Measurements from ENCODE around the gene EOMES. TPM values are rescaled to one million over a fixed set of nuclear protein-coding genes. Genes with fewer than 3 reads are reported as not detected.
"Not testable (repeated sequence)": the region's sequence is repeated elsewhere in the genome, so short reads cannot be mapped to it uniquely, and the experiment has no call there.

The EOMES gene
- 0.20 and 0.25 TPM in 2 replicates for total RNA-seq (2014; rRNA removed; shearing (Covaris generic))

DNA sequence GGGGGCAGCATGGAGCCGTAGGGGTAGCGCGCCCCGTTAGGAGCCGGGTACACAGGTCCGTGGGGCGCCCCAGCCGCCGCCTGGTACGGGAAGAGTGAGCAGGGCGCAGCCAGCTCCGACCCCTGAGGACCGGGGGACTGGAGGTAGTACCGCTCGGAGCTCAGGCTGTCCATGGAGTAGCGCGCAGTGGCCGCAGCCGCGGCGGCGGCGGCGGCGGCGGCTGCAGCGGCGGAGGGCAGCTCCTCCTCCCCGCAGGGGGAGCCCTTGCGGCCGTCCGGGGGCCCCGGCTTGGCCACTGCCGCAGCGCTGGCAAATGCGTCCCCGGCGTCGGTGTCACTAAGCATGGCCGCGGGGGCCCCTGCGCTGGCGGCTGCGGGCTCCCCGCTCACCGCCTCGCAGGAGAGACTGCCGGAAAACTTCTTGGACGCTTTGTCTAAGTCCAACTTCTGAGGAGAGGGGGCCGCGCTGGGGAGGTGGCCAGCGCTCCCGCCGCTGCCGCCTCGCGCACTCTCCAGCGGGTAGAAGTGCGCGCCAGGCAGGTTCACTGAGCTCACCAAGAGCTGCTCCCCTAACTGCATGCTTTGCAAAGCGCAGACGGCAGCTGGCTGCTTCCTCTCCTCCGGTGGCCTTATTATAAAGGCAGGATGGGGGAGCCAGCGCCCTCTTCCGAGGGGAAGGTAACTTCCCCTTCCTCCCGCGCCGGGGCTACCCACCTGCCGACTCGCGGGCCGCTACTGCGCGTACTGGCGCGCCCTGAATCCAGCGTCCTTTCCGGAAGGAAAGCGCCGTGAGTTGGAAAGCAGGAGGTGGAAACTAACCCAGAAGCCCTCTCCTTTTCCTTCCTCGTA is at the start of gene EOMES:
Gene EOMES (minus strand): TSS at position 607 of the 848 bp plus-strand sequence. CDS start 29 bp downstream, at position 578.
- DNase-seq (ENCODE audit: low spot score): peak; percentile 79
- in situ Hi-C loops (cut with HindIII; ENCODE audit: low sequenced_read_pairs): no loop called here

DNA sequence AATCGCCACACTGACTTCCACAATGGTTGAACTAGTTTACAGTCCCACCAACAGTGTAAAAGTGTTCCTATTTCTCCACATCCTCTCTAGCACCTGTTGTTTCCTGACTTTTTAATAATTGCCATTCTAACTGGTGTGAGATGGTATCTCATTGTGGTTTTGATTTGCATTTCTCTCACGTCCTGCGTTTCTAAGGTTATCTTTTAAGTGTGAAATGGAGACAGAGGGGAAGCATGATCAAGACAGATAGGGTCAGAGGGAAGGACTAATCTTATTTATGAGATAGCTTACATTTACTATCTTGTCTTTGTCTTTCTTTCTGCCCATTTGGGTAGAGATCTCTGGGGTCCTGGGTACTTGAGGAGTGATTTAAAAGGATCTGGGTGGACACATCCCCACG is 48.3 kb upstream of the EOMES start:
- in situ Hi-C loops (cut with HindIII; ENCODE audit: low sequenced_read_pairs); DNase-seq (ENCODE audit: low spot score): not testable (repeated sequence)

DNA sequence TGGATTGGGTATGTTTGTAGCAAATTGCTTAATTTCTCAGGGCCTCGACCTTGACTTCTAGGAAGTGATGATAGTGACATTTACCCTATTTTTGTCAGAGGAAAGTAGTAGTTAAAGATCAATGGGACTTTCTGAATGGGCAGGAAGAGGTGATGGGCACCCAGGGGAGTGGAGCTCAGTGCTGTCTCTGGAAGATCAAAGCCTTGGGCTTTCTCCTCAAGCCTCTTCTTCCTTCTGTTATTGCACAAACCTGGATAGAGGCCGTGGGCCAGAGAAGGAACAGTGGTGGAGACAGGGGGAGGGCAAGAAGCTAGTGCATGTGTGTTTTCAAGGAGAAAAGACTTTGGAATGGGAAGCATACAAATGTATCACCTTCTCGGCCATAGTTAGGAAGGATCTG is 44.9 kb upstream of the EOMES start:
- DNase-seq (ENCODE audit: low spot score): no peak
- in situ Hi-C loops (cut with HindIII; ENCODE audit: low sequenced_read_pairs): no loop called here

DNA sequence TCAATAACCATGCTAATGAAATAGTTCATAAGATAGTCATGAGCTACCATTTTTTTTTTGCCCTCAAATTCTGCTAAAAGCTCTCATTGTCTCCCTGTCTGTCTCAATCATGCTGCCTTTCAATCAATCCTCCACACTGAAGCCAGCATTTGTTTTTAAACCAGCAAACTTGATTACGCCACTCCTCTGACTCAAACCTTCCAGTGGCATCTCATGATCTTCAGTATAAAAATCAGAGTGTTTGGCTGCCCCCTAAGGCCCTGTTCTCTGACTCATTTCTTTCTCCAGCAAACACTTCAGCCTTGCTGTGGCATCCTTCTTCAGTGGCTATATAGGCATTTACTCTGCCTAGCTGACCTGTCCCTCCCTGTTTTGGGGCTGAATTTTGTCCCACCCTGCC is 36.0 kb upstream of the EOMES start:
- DNase-seq (ENCODE audit: low spot score): no peak
- in situ Hi-C loops (cut with HindIII; ENCODE audit: low sequenced_read_pairs): no loop called here

DNA sequence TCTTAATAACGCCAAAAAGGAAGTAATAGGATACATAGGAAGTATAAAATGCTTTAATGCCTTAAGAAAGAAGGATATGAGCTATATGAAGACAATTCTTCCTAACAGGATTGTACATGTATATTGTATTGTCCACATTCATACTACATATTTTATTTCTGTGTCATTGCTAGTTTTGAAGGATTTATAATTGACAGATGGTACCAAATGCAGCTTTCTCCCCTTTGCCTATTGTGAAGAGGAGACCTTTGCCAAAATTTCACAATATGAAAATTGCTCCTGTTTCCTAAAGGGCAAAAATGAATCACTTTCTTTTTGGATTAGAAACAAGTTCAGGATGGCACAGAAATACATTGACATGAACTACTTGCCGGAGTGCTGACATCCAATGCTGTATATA is 34.8 kb upstream of the EOMES start:
- in situ Hi-C loops (cut with HindIII; ENCODE audit: low sequenced_read_pairs): no loop called here
- DNase-seq (ENCODE audit: low spot score): peak; percentile 35

DNA sequence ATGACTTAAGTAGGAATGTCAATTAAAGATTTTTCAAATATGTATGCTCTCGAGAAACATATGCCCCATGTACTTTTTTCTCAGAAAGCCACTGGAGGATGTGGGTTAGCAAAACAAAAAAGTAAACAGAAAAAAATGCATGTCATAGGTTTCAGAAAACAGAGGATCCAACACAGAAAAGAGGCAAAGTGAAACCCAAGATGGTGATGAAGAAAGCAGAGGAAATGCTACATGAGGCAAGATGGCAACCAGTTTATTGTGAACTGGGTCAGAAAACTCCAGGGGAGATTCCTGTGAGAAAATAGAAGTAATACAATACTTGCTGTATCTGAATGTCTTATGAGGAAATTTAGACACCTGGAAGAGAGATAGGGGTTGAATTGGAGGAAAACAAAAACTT is 30.8 kb upstream of the EOMES start:
- in situ Hi-C loops (cut with HindIII; ENCODE audit: low sequenced_read_pairs): no loop called here

DNA sequence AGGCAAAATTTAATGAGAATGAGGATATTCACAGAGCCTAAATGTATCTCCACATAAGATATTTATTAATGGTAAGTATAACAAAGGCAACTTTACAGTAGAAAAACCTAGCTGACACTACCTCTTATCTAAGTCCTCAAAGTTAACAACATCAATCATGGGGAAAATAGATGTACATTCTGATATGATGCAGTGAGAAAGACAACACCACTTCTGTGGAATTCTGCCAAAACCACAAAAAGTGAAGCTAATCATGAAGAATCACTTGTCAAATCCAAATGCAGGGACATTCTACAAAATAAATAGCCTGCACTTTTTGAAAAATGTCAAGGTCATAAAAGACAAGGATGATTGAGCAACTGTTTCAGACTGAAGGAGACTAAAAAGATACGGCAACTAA is 27.5 kb upstream of the EOMES start:
- in situ Hi-C loops (cut with HindIII; ENCODE audit: low sequenced_read_pairs): no loop called here
- no peak for DNase-seq (ENCODE audit: low spot score)

More for the DNA sequence above, 30.8 kb upstream of the EOMES start:
- no peak for DNase-seq (ENCODE audit: low spot score)

DNA sequence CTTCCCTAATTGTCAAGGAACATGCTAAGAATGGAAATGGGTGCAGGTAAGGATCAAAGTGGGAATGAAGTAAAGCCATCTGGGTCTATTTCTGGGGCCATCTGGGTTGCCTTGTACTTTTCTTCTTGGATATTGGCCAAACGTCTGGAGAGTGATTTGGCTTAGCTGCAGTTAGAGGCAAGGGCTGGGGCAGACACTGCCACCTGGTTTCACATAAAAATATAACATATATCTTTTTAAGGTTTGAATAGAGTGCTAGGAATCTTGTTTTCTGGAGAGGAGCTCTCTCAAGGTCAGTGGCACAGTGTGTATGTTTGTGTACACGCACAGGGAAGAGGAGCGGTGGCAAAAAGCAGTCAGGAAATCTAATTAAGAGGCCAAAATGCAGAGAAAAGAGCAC is 24.7 kb upstream of the EOMES start:
- in situ Hi-C loops (cut with HindIII; ENCODE audit: low sequenced_read_pairs): no loop called here
- no peak for DNase-seq (ENCODE audit: low spot score)

DNA sequence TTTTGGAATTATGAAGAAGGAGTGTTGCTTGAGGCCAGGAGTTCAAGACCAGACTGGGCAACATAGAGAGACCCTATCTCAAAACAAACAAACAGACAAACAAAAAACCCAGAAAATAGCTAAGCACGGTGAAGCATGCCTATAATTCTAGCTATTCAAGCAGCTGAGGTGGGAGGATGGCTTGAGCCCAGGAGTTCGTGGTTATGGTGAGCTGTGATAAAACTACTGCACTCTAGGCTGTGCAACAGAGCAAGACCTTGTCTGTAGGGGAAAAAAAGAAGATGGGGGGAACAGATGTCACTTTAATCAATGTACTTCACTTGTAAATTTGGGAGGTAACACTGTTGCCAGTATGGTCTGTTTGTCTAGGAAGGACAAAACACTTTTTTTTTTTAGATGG is 18.7 kb upstream of the EOMES start:
- DNase-seq (ENCODE audit: low spot score): no peak
- in situ Hi-C loops (cut with HindIII; ENCODE audit: low sequenced_read_pairs): no loop called here

DNA sequence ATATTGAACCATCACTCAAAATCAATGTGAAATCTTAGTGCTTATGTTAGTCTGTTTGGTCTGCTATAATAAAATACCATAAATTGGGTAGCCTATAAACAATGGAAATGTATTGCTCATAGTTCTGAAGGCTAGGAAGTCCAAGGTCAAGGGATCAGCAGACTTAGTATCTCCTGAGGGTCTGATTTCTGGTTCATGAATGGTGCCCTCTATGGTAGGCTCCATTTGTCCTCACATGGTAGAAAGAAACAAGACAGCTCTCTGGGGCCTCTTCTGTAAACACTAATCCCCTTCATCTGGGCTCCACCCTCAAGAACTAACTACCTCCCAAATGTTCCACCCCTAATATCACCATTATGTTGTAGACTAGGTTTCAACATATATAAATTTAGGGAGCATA is 15.0 kb upstream of the EOMES start:
- in situ Hi-C loops (cut with HindIII; ENCODE audit: low sequenced_read_pairs): no loop called here

DNA sequence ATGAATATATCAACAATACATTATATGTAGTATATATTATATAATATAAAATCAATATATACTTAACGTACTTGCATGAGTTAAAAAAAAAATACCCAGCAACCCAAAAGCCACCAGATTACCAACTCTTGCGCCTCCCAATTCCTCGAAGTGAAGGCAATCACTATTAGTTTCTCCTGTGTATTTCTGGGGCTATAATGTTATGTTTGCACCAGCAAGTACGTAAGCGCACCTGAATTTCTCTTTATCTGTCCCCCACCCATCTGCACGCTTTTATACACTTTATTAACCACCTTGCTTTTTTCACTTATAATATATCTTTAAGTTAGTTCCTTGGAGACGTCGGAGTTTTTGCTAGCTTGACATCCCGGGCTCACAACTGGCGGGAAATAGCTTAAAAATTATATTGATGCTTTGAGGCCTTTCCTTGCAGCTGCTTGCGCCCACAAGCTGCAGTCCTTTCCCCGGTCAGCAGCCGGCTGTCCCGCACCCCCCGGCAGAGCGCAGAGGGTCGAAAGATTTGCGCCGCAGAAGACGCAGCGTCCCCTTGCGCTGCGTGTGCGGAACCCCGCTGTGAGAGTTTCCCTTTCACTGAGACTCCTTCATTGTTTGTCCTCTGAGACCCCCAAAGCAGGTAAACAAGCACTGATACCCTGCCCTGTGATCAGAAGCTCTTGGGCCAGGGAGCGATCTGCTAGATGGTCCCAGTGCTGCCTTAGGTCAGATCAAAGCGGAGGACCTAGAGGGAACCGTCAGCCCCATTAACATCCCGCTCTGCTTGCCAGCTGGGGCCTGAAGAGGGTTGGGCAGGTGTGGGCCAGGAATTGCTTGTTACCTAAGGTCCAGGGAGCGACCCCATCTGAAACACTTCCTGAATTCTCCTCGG is 8.9 kb upstream of the EOMES start:
- in situ Hi-C loops (cut with HindIII; ENCODE audit: low sequenced_read_pairs): no loop called here
- no peak for DNase-seq (ENCODE audit: low spot score)

More for the DNA sequence above, 15.0 kb upstream of the EOMES start:
- DNase-seq (ENCODE audit: low spot score): no peak

DNA sequence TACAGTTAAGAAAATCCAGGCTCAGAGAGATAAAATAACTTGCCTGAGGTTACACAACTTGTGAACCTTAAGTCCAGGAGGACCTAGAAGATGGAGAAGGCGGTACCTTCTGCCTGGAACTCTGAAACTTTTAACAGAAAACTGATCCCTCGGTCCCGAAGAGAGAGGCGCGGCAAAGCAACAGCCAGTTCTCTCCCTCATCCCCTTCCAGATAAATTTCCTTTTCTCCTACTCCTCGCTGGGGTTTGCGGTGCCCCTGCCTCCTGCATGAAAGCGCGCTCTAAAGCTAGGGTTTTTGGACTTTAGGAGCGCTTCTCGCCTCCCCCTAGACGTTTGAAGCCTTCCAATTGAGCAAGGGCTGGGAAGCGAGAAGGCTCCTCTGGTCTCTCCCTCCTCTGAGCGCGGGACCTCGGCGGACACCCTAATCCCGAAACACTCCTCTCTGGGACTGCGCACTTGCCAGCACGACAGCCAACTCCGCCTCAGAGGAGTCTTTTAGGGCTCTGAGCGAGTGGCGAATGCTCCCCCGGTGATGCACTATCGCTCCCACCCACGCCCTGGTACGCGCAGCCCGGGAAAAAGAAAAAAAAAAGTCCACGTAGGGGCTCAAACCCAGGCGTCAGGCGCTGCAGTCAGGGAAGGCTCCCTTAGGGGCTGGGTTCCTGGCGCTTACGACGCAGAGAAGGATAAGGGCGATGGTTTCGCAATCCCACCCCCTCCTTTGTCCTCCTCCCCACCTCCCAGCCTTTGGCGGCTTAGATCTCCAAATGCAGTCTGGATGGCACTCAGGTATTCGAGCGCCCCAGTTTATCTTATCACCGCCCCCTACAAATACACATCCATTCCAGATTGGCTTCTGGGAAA is 7.9 kb upstream of the EOMES start:
- peak; percentile 20 for DNase-seq (ENCODE audit: low spot score)
- in situ Hi-C loops (cut with HindIII; ENCODE audit: low sequenced_read_pairs): no loop called here

DNA sequence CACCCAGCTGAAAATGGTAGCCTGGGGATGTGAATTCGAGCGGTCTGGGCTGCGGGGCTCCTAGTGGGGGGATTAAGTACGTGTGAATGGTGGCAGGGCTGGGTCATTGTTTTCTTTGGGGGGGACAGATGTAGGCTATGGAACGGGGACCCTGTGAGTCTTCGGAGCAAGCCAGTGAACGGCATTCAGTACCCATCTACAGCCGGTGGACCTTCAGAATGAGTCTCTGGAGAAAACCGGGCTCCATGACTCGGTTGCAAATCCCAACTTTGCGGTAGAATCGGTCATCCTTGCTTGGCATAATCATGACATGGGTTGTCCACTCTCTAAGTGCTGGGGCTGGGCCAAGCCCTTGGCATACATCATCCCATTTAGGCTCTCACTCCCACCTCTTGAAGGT is 7.2 kb upstream of the EOMES start:
- in situ Hi-C loops (cut with HindIII; ENCODE audit: low sequenced_read_pairs): no loop called here

DNA sequence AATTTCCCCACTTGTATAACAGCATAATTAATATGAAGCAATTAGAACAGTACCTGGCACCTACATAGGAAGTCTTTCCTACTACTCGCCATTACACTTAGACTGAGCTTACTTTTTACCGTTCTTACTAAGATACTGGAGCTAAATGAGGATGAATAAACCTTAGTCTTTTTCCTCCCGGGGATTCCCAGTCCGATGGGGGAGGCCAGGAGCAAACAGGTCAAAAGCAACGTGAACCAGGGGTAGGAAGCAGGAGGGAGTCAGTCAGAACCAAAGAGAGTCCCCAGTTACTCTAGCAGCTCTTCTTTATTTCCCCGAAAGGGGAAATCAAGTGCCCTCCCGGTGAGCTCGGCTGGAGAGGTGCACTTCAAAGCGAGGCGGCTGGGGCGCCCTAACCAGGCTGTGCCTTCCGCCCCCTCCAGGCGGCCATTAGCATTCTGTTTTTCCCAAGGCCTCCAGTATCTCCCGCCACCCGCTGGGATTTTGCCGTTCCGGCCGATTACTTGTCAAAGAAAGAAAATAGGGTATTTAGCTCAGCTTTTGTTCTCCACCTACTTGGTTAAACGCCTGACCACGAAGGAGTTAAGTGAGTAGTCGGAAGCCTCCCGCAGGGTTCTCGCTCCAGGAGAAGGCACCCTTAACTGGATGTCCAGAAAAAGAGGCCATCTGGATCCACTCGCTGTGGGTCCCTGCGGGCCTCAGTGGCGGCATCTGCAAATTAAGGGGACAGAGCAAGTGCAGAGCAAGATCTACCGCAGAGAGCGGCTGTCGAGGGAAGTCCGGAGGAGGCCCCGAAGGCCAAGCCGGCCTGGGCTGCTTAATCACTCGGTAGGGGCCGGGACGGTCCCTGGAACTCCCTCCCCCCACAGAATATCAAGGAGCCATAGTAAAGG is 6.3 kb upstream of the EOMES start:
- no peak for DNase-seq (ENCODE audit: low spot score)
- in situ Hi-C loops (cut with HindIII; ENCODE audit: low sequenced_read_pairs): no loop called here

More for the DNA sequence above, 7.2 kb upstream of the EOMES start:
- no peak for DNase-seq (ENCODE audit: low spot score)

DNA sequence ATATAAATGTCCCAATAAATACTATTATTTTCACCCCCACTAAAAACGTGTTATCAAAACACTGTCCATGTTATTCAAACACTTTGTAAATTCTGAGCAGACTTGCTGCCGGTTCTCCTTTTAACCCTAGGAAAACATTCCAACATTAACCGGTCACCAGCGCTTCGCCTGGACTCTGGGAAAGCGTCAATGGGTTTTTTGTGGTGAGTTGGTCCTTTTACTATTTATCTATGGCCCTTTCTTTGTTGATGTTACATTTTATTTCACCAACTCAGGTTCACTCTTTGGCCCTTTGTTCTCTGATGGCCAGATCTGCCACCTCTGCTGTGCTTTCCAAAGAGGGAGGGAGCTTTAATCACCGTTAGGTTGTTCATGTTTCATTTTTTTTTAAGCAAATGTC is 4.1 kb upstream of the EOMES start:
- no peak for DNase-seq (ENCODE audit: low spot score)
- in situ Hi-C loops (cut with HindIII; ENCODE audit: low sequenced_read_pairs): no loop called here

DNA sequence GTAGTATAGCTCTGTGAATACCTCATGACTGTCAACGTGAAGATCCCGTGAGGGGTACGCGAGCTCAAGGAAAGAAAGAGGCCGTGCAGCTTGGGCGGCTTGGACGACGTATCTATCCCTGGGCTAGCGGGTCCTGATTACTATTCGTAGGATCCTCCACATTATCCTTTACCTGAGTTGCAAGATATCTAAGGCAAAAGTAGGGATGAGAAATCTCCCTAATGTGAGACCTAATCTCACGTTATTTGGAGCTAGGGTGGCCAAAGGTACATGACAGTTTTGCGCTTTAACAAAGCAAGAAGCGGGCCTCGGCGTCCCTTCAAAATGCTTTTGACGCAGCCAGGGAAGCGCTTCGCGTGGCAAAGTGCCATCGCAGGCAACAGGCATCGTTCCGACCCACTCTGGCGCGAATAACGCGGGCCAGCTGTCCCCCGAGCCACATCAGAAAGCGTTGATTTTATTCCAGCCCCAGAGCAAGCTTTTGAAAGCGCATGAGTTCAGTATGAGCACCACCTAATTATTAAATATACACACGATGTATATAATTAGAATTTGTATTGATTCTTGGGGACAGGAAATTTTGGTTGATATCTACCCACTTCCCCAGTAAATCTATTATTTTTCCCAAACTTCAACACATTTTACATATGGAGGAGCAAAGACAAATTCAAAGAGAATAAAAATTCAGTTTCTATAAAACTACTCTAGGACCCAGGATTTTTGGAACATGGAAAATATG is 2.5 kb upstream of the EOMES start:
- in situ Hi-C loops (cut with HindIII; ENCODE audit: low sequenced_read_pairs): no loop called here
- peak; percentile 74 for DNase-seq (ENCODE audit: low spot score)

DNA sequence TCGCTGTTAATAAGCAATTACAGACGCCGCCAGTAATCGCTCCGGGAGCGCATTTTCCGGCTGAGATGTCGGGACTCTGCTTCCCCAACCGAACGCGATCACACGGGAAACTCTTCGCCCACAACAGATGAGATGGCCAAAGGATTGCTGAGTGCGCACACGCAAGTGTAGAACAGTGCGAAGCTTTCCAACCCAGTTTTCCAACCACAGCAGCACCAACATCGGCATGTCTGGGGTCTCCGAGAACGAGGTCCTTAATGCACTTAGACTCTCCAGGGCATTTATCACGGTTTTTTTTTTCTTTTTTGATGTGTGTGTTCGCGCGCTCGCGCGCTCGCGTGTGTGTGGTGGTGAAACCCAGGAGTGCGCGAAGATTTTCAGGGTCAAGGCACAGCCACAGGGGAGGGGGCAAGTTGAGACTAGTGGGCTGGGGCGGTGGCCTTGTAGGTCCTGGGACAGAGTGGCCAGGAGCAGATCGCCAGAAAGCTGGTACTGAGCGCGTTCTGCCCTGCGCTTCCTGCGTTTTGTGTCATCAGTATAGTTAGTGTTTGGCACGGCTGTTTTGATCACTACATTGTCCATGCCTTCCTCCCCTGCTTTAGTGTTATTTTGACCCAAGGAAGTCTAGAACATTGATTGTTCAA is 1.8 kb upstream of the EOMES start:
- no peak for DNase-seq (ENCODE audit: low spot score)
- in situ Hi-C loops (cut with HindIII; ENCODE audit: low sequenced_read_pairs): no loop called here

Data from G401 (cell line).